Thyroid gland (tissue), 4 donors: ENCODE data around the gene TTC33. TPM values are rescaled to one million over a fixed set of nuclear protein-coding genes. Genes with fewer than 3 reads are reported as not detected.

Experiments
- DNase-seq, 2 donors: peaks; one replicate each; pipeline ENCODE4 v3.0.0-alpha.2; 2019
- H3K27ac ChIP-seq, 3 donors: fragments of 200-600 bp; sonication (generic); 1 replicate in 2 of 3; 2 replicates in 1 of 3; pipeline ENCODE4 v1.5.1; 2016 to 2019; ENCODE audit warnings: mild to moderate bottlenecking in 1 of 3, moderate library complexity in 1 of 3
- H3K27me3 ChIP-seq: fragments of 200-600 bp; sonication (generic); one replicate; pipeline ENCODE4 v1.5.1; 2019
- H3K36me3 ChIP-seq, 2 donors: fragments of 200-600 bp; sonication (generic); one replicate each; pipeline ENCODE4 v1.5.1; 2016 to 2019
- H3K4me1 ChIP-seq, 2 donors: fragments of 200-600 bp; sonication (generic); one replicate each; pipeline ENCODE4 v1.5.1; 2017 to 2019
- H3K4me3 ChIP-seq, 3 donors: fragments of 200-600 bp; sonication (generic); replicated peaks in 1 of 3; 1 replicate in 2 of 3; 2 replicates in 1 of 3; pipeline ENCODE4 v1.5.1; 2016; ENCODE audit warnings: mild to moderate bottlenecking in 1 of 3
- H3K9me3 ChIP-seq: fragments of 200-600 bp; sonication (generic); one replicate; pipeline ENCODE4 v1.5.1; 2017
- POLR2A ChIP-seq, 2 donors: fragments of 450-650 bp; IDR thresholded peaks; one replicate each; pipeline ENCODE4 v1.6.1; 2017; ENCODE audit warnings: antibody characterized with exemption in 2 of 2, mild to moderate bottlenecking in 2 of 2, moderate library complexity in 1 of 2
- WGBS, 2 donors: methylation state at CpG; one replicate each; pipeline ENCODE4 v1.1.5; 2017; 5-methylcytosine and 5-hydroxymethylcytosine counted together
- intact Hi-C: fragments of 100-400 bp; cut with DNase I; formaldehyde crosslinking; loops from one replicate; pipeline ENCODE4 v1.15.1; 2023
- total RNA-seq, 4 donors: library from RNA; depleted of rRNA; stranded (reverse); fragments of >200 nt; gene quantifications; one replicate each; pipeline ENCODE4 v1.2.3, GENCODE V29; 2016
- TF ChIP-seq, protein P1 (sequence below), 6 experiments: fragments of 200-600 bp in 3 of 6; fragments of 450-650 bp in 3 of 6; sonication (generic) in 3 of 6; IDR thresholded peaks; one replicate each; pipeline ENCODE4 v1.5.1; 2016 to 2019; ENCODE audit warnings: antibody characterized with exemption in 6 of 6, mild to moderate bottlenecking in 2 of 6, inconsistent platforms in 1 of 6, moderate library complexity in 1 of 6

TTC33 gene
- total RNA-seq, 4 donors from 2014 or later, result 18.7 to 35.2 (median 24.9) TPM

DNA sequence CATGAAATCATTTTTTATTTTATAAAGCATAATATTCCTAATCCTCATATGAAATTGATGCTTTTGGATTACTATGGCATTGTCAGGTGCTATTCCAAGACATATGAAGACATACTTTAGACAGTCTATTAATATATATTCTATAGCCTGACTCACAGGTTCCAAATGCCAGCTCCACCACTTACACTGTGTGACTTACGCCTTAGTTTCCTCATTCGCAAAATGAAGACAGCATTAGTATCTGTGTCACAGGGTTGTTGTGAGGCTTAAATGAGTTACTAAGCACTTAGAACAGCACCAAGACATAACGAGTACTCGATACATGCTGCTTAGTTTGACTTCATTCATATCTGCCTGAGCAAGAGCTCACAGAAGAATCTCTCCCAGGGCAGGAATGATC, 208.2 kb downstream of the TTC33 start:
- intact Hi-C loops, result no loop called here

DNA sequence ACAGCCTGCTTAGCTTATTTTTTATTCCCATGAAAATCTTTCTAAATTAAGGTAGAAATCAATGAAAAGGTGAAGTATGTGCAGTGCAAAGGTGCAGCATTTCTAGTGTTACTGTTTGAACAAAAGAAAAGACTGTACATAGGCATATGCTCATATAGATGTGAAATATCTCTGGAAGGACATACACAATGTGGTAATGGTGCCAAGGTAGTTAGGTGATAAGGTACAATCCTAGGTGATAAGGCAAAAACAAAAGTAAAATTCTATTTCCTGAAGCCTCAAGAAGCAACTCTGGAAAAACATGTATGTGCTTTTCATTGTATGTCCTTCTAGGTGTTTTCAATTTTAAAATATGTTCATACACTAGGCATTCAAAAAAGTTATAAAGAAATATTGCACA, 215.5 kb downstream of the TTC33 start:
- no peak overlapping the region for H3K4me3 ChIP-seq
- no peaks in the 10 kb centered on the region for H3K36me3 ChIP-seq
- TF ChIP-seq, protein P1, sequence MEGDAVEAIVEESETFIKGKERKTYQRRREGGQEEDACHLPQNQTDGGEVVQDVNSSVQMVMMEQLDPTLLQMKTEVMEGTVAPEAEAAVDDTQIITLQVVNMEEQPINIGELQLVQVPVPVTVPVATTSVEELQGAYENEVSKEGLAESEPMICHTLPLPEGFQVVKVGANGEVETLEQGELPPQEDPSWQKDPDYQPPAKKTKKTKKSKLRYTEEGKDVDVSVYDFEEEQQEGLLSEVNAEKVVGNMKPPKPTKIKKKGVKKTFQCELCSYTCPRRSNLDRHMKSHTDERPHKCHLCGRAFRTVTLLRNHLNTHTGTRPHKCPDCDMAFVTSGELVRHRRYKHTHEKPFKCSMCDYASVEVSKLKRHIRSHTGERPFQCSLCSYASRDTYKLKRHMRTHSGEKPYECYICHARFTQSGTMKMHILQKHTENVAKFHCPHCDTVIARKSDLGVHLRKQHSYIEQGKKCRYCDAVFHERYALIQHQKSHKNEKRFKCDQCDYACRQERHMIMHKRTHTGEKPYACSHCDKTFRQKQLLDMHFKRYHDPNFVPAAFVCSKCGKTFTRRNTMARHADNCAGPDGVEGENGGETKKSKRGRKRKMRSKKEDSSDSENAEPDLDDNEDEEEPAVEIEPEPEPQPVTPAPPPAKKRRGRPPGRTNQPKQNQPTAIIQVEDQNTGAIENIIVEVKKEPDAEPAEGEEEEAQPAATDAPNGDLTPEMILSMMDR (IDR thresholded peaks at IDR 0.05), result no peak
- TF ChIP-seq POLR2A (IDR thresholded peaks at IDR 0.05), result no peak
- no peak overlapping the region for H3K27ac ChIP-seq
- no peak for DNase-seq
- intact Hi-C loops, result no loop called here
- no peaks in the 10 kb centered on the region for H3K27me3 ChIP-seq
- no peaks in the 10 kb centered on the region for H3K9me3 ChIP-seq
- no peaks in the 10 kb centered on the region for H3K4me1 ChIP-seq

More for the DNA sequence above, 208.2 kb downstream of the TTC33 start:
- Histone ChIP-seq H3K36me3 (no peaks in the 10 kb centered on the region), H3K4me1 (peaks cover 5 to 8% of the 10 kb centered on the region in 2 donors), H3K9me3 (no peaks in the 10 kb centered on the region), H3K4me3 (no peak overlapping the region), H3K27me3 (no peaks in the 10 kb centered on the region), H3K27ac (no peak overlapping the region)
- no peak for DNase-seq
- no peak for TF ChIP-seq POLR2A (IDR thresholded peaks at IDR 0.05)
- TF ChIP-seq, protein P1 (IDR thresholded peaks at IDR 0.05), result no peak
- 96 to 98% methylated on average over 4 of the region's 4 CpGs for WGBS, 2 donors

DNA sequence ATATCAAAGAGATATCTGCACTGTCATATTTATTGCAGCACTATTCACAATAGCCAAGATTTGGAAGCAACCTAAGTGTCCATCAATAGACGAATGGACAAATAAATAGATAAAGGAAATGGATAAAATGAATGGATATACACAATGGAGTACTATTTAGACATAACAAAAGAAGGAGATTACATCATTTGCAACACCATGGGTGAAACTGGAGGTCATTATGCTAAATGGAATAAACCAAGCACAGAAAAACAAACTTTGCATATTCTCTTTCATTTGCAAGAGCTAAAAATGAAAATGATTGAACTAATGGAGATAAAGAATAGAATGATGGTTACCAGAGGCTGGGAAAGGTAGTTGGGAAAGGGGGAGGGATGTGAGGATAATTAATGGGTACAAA, 231.1 kb downstream of the TTC33 start:
- Histone ChIP-seq H3K9me3 (no peaks in the 10 kb centered on the region), H3K4me3 (no peak overlapping the region), H3K36me3 (no peaks in the 10 kb centered on the region), H3K27ac (no peak overlapping the region), H3K27me3 (no peaks in the 10 kb centered on the region), H3K4me1 (no peaks in the 10 kb centered on the region)
- TF ChIP-seq, protein P1 (IDR thresholded peaks at IDR 0.05), result no peak
- TF ChIP-seq POLR2A (IDR thresholded peaks at IDR 0.05), result no peak
- 63 to 90% methylated on average over 1 of the region's 1 CpG for WGBS, 2 donors
- no peak for DNase-seq
- intact Hi-C loops, result no loop called here

DNA sequence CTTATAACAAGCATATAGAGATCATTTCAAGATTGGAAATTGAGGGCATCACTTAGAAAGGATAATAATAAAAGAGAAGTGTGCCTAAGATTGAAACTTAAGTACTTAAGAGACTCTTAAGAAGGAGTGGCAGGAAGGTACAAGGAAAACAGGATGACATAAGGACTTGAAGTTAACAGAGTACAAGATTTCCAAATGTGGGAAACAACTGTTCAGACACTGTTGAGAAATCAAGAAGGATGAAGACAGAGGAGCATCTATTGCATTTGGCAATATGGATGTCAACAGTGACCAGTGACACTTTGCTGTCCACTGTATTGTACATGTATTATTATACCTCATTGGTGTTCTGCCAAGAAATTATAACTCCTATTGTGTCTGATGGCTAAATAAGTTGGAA, 233.8 kb downstream of the TTC33 start:
- no peaks in the 10 kb centered on the region for H3K4me1 ChIP-seq
- no peak overlapping the region for H3K4me3 ChIP-seq
- no peak overlapping the region for H3K27ac ChIP-seq
- TF ChIP-seq POLR2A (IDR thresholded peaks at IDR 0.05), result no peak
- TF ChIP-seq, protein P1 (IDR thresholded peaks at IDR 0.05), result no peak
- no peaks in the 10 kb centered on the region for H3K9me3 ChIP-seq
- no peaks in the 10 kb centered on the region for H3K36me3 ChIP-seq
- DNase-seq, result no peak
- no peaks in the 10 kb centered on the region for H3K27me3 ChIP-seq
- intact Hi-C loops, result no loop called here

DNA sequence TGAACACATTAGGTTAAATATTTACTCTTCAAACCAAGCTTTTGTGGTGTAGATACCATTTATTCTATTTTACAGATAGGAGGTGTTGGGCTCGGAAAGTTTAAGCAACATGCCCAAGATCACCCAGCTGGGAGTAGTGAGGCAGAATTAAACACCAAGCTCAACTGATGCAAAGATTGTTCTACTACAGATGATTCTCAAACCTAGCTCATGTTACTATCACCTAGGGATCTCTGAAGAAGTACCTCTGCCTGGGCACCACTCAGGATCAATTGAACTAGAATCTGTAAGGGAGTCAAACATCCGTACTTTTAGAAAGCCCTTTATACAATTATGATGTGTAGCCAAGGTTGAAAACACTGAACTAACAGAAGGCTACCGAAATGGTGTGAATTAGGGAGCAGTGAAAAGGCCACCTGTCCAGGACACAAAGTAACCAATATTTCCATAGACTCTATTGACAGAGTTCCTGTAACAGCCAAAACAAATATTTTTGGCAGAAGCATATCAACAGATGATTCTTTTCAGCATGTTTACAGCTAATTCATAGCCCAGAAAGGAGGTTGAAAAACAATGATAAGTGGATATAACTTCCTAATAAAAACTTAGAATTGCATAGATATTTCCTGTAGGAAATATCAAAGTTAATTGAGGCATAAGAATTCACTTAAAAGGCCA, 234.5 kb downstream of the TTC33 start:
- intact Hi-C loops, result no loop called here
- TF ChIP-seq POLR2A (IDR thresholded peaks at IDR 0.05), result no peak
- TF ChIP-seq, protein P1 (IDR thresholded peaks at IDR 0.05), result no peak
- no peaks in the 10 kb centered on the region for H3K36me3 ChIP-seq
- 90 to 92% methylated on average over 3 of the region's 3 CpGs for WGBS, 2 donors
- no peaks in the 10 kb centered on the region for H3K4me1 ChIP-seq
- H3K9me3 ChIP-seq, result no peaks in the 10 kb centered on the region
- H3K27me3 ChIP-seq, result no peaks in the 10 kb centered on the region
- H3K27ac ChIP-seq, result no peak overlapping the region
- DNase-seq, result no peak
- no peak overlapping the region for H3K4me3 ChIP-seq
